Testis (tissue), 2 donors: ENCODE results near the gene SLC1A6.

Experiments
- POLR2A ChIP-seq: fragments of 450-650 bp; IDR thresholded peaks from one replicate; pipeline ENCODE4 v1.6.1; 2017; ENCODE audit warnings: antibody characterized with exemption, mild to moderate bottlenecking, moderate library complexity
- TF ChIP-seq, protein P1 (sequence below), 3 experiments: fragments of 450-650 bp in 2 of 3; fragments of 200-600 bp in 1 of 3; sonication (generic) in 1 of 3; IDR thresholded peaks; one replicate each; pipeline ENCODE4 v1.5.1; 2016 to 2019; ENCODE audit warnings: antibody characterized with exemption in 3 of 3, mild to moderate bottlenecking in 2 of 3, moderate library complexity in 1 of 3

DNA sequence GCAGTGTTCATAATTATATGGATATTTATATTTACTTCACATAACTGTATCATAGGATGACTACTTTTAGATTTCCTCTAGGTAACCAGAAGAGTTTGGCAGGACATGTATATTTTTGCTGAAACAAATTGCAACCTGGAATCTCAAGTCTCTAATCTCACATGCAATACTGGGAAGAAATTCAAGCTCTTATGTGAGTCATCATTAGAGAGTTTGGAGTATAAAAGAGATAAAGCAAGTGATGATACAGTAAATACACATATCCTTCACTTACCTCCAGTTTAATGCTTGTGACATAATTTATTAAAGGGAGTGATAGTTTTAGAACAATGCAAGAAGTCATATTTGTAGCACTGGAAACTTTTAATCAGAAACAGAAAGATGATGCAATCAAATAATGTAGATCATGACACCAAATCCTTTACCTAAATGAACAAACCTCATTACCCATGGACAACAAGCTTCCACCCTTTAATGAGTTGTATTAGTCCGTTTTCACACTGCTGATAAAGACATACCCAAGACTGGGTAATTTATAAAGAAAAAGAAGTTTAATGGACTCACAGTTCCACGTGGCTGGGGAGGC lies 77.9 kb downstream of the SLC1A6 start:
- TF ChIP-seq, protein P1, sequence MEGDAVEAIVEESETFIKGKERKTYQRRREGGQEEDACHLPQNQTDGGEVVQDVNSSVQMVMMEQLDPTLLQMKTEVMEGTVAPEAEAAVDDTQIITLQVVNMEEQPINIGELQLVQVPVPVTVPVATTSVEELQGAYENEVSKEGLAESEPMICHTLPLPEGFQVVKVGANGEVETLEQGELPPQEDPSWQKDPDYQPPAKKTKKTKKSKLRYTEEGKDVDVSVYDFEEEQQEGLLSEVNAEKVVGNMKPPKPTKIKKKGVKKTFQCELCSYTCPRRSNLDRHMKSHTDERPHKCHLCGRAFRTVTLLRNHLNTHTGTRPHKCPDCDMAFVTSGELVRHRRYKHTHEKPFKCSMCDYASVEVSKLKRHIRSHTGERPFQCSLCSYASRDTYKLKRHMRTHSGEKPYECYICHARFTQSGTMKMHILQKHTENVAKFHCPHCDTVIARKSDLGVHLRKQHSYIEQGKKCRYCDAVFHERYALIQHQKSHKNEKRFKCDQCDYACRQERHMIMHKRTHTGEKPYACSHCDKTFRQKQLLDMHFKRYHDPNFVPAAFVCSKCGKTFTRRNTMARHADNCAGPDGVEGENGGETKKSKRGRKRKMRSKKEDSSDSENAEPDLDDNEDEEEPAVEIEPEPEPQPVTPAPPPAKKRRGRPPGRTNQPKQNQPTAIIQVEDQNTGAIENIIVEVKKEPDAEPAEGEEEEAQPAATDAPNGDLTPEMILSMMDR (IDR thresholded peaks at IDR 0.05), result no peak
- no peak for TF ChIP-seq POLR2A
